ENCODE measurements around the gene TMEM213. TPM values are rescaled to one million over a fixed set of nuclear protein-coding genes. Genes with fewer than 3 reads are reported as not detected.
A peak's percentile ranks its signal among the peaks of the same experiment; 100 is the strongest.

Gene TMEM213
- total and polyA plus RNA-seq, 3 experiments from 2014 or later = 0.05 TPM; not detected in 2

DNA sequence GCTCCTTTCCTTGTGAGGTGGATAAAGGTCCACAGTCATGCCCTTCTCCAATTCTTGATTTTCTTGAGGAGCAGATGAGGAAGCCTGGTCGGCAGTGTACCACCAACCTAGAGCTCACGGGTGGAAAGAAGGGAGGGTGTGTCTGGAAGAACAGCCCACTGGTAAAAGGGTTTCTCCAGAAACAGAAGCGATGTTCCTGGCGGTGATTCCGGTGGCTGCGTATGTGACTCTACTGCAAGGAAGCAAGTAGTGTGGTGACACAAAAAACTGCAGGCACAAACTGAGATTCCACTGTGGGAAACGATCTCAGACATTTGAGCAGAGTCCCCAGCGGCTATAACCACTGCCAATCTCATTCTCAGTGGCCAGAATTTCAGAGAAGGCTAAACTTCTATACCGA lies 66.1 kb downstream of the TMEM213 start:
- no peaks in the 10 kb centered on the region for H3K9me3 ChIP-seq (ENCODE audit: low read length)
- H3K36me3 ChIP-seq (ENCODE audit: insufficient read depth, low read length) = no peaks in the 10 kb centered on the region
- Mint-ChIP-seq H3K9me3 (peaks cover 0 to 3% (median 1%) of the 10 kb centered on the region in 5 donors), H3K4me3 (no peak overlapping the region), H3K27me3 (peaks cover 8 to 15% of the 10 kb centered on the region in 2 donors), H3K27ac (peak overlapping the region in 1 of 8 donors; percentile 75), H3K4me1 (peaks cover 0 to 16% (median 0%) of the 10 kb centered on the region in 3 donors), H3K36me3 (peaks cover 0 to 7% (median 0%) of the 10 kb centered on the region in 3 donors)
- CTCF ChIA-PET = no interaction called here
- H3K4me1 ChIP-seq (ENCODE audit: insufficient read depth, low read length) = no peaks in the 10 kb centered on the region
- H3K27me3 ChIP-seq (ENCODE audit: insufficient read depth, low read length, poor library complexity, severe bottlenecking) = no peaks in the 10 kb centered on the region
- POLR2A ChIA-PET = no interaction called here
- H3K27ac ChIP-seq (ENCODE audit: low read depth, low read length) = no peak overlapping the region
- no peak overlapping the region for H3K4me3 ChIP-seq (ENCODE audit: low read length)
- DNase-seq = no peak

DNA sequence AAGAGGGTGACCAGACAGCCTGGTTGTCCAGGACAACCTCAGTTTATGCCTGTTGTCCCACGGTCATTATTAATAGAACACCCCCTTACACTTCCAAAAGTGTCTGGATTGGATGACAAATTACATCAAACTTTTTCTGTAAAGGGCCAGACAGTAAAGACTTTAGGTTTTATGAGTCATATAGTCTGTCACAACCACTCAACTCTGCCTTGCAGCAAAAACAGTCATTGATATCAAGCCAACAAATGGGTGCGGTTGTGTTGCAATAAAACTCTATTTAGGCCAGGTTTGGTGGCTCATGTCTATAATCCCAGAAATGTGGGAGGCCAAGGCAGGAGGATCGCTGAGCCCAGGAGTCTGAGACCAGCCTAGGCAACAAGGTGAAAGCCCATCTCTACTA lies 66.9 kb downstream of the TMEM213 start:
- no peak overlapping the region for H3K27ac Mint-ChIP-seq
- no peak for DNase-seq
- Histone ChIP-seq H3K27ac (ENCODE audit: low read depth, low read length) (no peak overlapping the region), H3K4me3 (ENCODE audit: low read length) (no peak overlapping the region), H3K4me1 (ENCODE audit: insufficient read depth, low read length) (no peaks in the 10 kb centered on the region), H3K9me3 (ENCODE audit: low read length) (no peaks in the 10 kb centered on the region), H3K27me3 (ENCODE audit: insufficient read depth, low read length, poor library complexity, severe bottlenecking) (no peaks in the 10 kb centered on the region), H3K36me3 (ENCODE audit: insufficient read depth, low read length) (no peaks in the 10 kb centered on the region)
- peaks cover 0 to 2% (median 0%) of the 10 kb centered on the region in 3 donors for H3K36me3 Mint-ChIP-seq
- H3K4me3 Mint-ChIP-seq = no peak overlapping the region
- H3K27me3 Mint-ChIP-seq = peaks cover 6 to 12% of the 10 kb centered on the region in 2 donors
- peaks cover 0 to 16% (median 0%) of the 10 kb centered on the region in 3 donors for H3K4me1 Mint-ChIP-seq
- ChIA-PET CTCF (interaction anchor here (1.3 to 2.1 kb wide), 4 partner anchors 10 to 126 kb away, joined by 3 to 6 read pairs (median 4); no protein-coding TSS in a partner anchor), POLR2A (no interaction called here)
- peaks cover 0 to under 1% (median 0%) of the 10 kb centered on the region in 5 donors for H3K9me3 Mint-ChIP-seq

DNA sequence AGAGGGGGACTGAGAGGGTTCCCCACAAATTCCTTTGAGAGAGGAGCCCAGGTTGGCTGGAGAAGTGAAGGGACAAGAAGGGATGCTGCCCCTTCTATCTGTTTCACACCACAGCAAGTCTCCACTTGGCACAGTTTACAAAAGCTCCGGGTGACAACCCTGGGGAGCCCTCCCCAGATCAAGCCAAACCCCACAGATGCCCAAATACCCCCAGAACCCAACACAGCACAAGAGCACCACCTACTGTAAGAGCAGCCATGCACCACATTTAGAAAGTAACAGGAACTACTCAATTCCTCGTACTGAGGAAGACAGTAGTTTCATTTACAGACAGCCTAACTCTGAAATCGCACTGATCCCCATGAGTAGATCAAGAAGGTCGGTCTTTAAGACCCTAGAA lies 68.0 kb downstream of the TMEM213 start:
- CTCF ChIA-PET = interaction anchor here (0.8 to 2.1 kb wide), 5 partner anchors 8 to 127 kb away, joined by 3 to 6 read pairs (median 4); no protein-coding TSS in a partner anchor
- Mint-ChIP-seq H3K27ac (peak overlapping the region in 3 of 8 donors; percentile 13 to 86 (median 72)), H3K27me3 (peaks cover 6 to 7% of the 10 kb centered on the region in 2 donors), H3K4me1 (peaks cover 0 to 16% (median 0%) of the 10 kb centered on the region in 3 donors), H3K9me3 (no peaks in the 10 kb centered on the region), H3K4me3 (no peak overlapping the region), H3K36me3 (no peaks in the 10 kb centered on the region)
- H3K9me3 ChIP-seq (ENCODE audit: low read length) = no peaks in the 10 kb centered on the region
- H3K4me3 ChIP-seq (ENCODE audit: low read length) = no peak overlapping the region
- H3K36me3 ChIP-seq (ENCODE audit: insufficient read depth, low read length) = no peaks in the 10 kb centered on the region
- no peak overlapping the region for H3K27ac ChIP-seq (ENCODE audit: low read depth, low read length)
- H3K4me1 ChIP-seq (ENCODE audit: insufficient read depth, low read length) = no peaks in the 10 kb centered on the region
- peak in 4 of 5 donors; percentile 12 to 58 (median 32) for DNase-seq
- POLR2A ChIA-PET = no interaction called here
- no peaks in the 10 kb centered on the region for H3K27me3 ChIP-seq (ENCODE audit: insufficient read depth, low read length, poor library complexity, severe bottlenecking)

DNA sequence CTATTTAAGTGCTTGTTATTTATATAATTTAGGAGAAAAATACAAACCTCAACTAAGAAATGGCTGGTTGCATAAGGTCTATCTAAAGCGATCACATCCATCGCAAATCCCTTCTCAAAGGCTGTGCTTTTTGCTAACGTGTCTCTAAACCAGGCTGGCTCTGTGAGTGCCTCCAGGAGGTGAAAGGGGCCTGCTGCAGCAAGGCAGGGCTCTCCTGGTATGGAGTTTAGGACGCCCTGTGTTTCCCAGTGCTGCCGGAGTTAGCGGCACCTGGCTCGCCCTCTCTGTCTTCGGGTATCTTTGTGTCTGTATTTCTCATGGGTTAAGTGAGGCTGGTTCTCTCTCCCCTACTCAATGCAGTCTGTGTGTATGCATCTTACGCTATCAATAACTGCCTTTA lies 68.6 kb downstream of the TMEM213 start:
- Mint-ChIP-seq H3K27ac (no peak overlapping the region), H3K9me3 (no peaks in the 10 kb centered on the region), H3K36me3 (no peaks in the 10 kb centered on the region), H3K4me1 (peaks cover 0 to 16% (median 0%) of the 10 kb centered on the region in 3 donors), H3K27me3 (peaks cover 5 to 6% of the 10 kb centered on the region in 2 donors), H3K4me3 (no peak overlapping the region)
- Histone ChIP-seq H3K27me3 (ENCODE audit: insufficient read depth, low read length, poor library complexity, severe bottlenecking) (no peaks in the 10 kb centered on the region), H3K4me3 (ENCODE audit: low read length) (no peak overlapping the region), H3K36me3 (ENCODE audit: insufficient read depth, low read length) (no peaks in the 10 kb centered on the region), H3K4me1 (ENCODE audit: insufficient read depth, low read length) (no peaks in the 10 kb centered on the region), H3K27ac (ENCODE audit: low read depth, low read length) (no peak overlapping the region), H3K9me3 (ENCODE audit: low read length) (no peaks in the 10 kb centered on the region)
- POLR2A ChIA-PET = no interaction called here
- DNase-seq = no peak
- CTCF ChIA-PET = interaction anchor here (1.7 to 2.1 kb wide), 2 partner anchors 8 to 127 kb away, joined by 4 to 6 read pairs; no protein-coding TSS in a partner anchor

DNA sequence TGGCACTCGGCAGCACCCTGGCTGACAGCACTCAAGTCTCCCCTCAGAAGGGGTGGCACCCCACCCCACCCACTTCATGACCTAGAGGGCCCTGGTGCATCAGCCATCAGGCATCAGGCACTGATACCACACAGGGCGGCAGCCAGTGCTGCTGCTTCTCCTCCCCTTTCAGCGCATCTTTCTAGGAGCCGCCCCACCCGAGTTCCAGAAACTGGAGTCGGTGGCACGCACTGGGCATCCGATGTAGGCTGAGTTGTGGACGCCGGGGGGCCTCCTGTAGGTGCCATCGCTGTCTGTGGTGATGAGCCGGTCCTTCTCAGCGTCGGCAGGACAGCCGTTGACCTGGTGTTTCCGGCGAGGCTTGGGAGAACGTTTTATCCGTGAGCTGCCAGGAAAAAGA lies 70.0 kb downstream of the TMEM213 start:
- no peaks in the 10 kb centered on the region for H3K36me3 Mint-ChIP-seq
- no peak overlapping the region for H3K4me3 Mint-ChIP-seq
- peaks cover 5 to 6% of the 10 kb centered on the region in 2 donors for H3K27me3 Mint-ChIP-seq

DNA sequence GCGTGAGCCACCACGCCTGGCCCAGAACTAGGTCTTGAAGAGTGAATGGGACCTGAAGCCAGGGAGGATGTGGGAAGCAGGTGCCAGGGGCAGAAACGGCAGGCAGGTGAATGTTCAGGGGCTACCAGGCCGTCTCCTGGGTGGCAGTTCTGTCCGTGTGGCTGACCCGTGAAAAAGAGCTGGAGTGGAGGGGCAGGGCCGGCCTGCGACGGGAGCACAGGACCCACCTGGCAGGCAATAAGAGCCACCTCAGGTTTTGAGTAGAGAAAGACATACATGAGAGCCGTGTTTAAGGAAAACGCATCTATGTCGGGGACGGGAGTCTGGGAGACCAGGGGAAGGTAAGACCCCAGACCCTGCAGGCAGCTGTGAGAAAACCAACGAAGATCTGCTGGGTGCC lies 70.9 kb downstream of the TMEM213 start:
- POLR2A ChIA-PET = no interaction called here

More for the DNA sequence above, 70.0 kb downstream of the TMEM213 start:
- Histone ChIP-seq H3K27ac (ENCODE audit: low read depth, low read length) (no peak overlapping the region), H3K4me1 (ENCODE audit: insufficient read depth, low read length) (no peaks in the 10 kb centered on the region), H3K9me3 (ENCODE audit: low read length) (no peaks in the 10 kb centered on the region), H3K36me3 (ENCODE audit: insufficient read depth, low read length) (no peaks in the 10 kb centered on the region), H3K27me3 (ENCODE audit: insufficient read depth, low read length, poor library complexity, severe bottlenecking) (no peaks in the 10 kb centered on the region), H3K4me3 (ENCODE audit: low read length) (no peak overlapping the region)
- Mint-ChIP-seq H3K27ac (no peak overlapping the region), H3K4me1 (peaks cover 0 to 16% (median 0%) of the 10 kb centered on the region in 3 donors), H3K9me3 (no peaks in the 10 kb centered on the region)
- ChIA-PET CTCF (no interaction called here), POLR2A (no interaction called here)
- DNase-seq = no peak

DNA sequence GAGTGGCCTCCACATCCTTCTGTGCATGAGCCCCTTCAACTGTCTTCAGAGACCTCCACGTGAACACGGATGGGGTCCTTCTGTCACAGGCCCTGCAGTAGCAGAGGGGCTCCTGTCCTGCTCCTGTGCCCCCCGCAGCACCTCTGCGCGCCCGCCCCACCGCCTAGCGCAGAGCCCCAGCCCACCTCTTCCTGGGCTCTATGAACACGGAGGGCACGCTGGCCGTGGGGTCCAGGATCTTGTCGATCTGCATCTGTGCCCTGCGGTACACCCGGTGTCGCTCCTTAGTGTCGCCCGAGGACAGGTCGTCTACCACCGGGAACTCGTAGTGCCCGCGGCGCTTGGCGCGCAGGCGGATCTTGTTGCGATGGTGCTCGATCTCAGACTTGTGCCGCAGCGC lies 71.6 kb downstream of the TMEM213 start:
- Mint-ChIP-seq H3K27ac (peak overlapping the region in 2 of 8 donors; percentile 47 to 66), H3K36me3 (no peaks in the 10 kb centered on the region), H3K4me1 (peaks cover 0 to 17% (median 3%) of the 10 kb centered on the region in 3 donors), H3K4me3 (no peak overlapping the region), H3K9me3 (no peaks in the 10 kb centered on the region), H3K27me3 (peaks cover 4 to 5% of the 10 kb centered on the region in 2 donors)
- H3K4me1 ChIP-seq (ENCODE audit: insufficient read depth, low read length) = no peaks in the 10 kb centered on the region
- no peaks in the 10 kb centered on the region for H3K9me3 ChIP-seq (ENCODE audit: low read length)
- no peak for DNase-seq
- no peak overlapping the region for H3K27ac ChIP-seq (ENCODE audit: low read depth, low read length)
- no peaks in the 10 kb centered on the region for H3K27me3 ChIP-seq (ENCODE audit: insufficient read depth, low read length, poor library complexity, severe bottlenecking)
- ChIA-PET CTCF (interaction anchor here (1.7 kb wide), 1 partner anchor 17 kb away, joined by 5 read pairs; no protein-coding TSS in a partner anchor), POLR2A (no interaction called here)
- no peaks in the 10 kb centered on the region for H3K36me3 ChIP-seq (ENCODE audit: insufficient read depth, low read length)
- H3K4me3 ChIP-seq (ENCODE audit: low read length) = no peak overlapping the region

More for the DNA sequence above, 70.9 kb downstream of the TMEM213 start:
- H3K4me1 Mint-ChIP-seq = peaks cover 0 to 16% (median 0%) of the 10 kb centered on the region in 3 donors
- DNase-seq = no peak
- Histone ChIP-seq H3K9me3 (ENCODE audit: low read length) (no peaks in the 10 kb centered on the region), H3K4me3 (ENCODE audit: low read length) (no peak overlapping the region), H3K4me1 (ENCODE audit: insufficient read depth, low read length) (no peaks in the 10 kb centered on the region), H3K27ac (ENCODE audit: low read depth, low read length) (no peak overlapping the region), H3K36me3 (ENCODE audit: insufficient read depth, low read length) (no peaks in the 10 kb centered on the region), H3K27me3 (ENCODE audit: insufficient read depth, low read length, poor library complexity, severe bottlenecking) (no peaks in the 10 kb centered on the region)
- H3K27ac Mint-ChIP-seq = peak overlapping the region in 2 of 8 donors; percentile 41 to 61
- H3K9me3 Mint-ChIP-seq = no peaks in the 10 kb centered on the region
- H3K4me3 Mint-ChIP-seq = no peak overlapping the region
- CTCF ChIA-PET = interaction anchor here (0.6 kb wide), 1 partner anchor 1134 kb away, joined by 3 read pairs; no protein-coding TSS in a partner anchor
- H3K27me3 Mint-ChIP-seq = peaks cover 4 to 5% of the 10 kb centered on the region in 2 donors
- H3K36me3 Mint-ChIP-seq = no peaks in the 10 kb centered on the region

DNA sequence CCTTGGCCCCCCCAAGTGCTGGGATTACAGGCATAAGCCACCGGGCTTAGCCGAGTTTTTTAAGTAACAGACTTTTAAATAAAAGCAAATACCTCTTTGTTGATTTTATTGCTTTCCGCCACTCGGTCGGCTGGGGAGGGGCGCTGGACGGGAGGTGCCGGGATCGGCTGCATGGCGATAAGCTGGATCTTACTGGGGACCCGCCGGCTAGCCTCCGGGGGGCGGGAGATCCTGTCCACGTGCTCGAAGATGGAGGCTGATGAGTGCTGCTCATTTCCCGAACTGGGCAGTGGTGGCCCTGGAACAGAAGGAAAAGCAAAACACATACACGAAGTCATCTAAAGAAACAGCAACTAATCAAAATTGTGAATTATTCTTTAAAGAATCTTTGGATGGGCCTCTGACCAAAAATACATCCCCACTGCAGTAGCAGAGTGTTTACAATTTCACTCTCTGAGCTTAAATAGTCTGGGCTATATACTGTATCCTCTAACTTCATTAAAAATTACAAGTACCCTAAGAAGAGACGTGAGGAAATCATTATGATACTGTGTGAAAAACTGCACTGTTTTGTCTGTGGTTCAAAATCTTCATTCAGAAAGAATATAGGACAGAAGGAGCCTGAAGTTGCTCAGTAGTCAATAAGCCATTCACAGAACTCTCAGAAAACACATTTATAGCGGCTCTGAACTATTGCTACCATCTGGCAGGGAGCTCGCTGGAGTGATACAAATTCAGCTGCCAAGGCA lies 73.4 kb downstream of the TMEM213 start:
- H3K27me3 ChIP-seq (ENCODE audit: insufficient read depth, low read length, poor library complexity, severe bottlenecking) = no peaks in the 10 kb centered on the region

More for the DNA sequence above, 73.4 kb downstream of the TMEM213 start:
- peaks cover 6 to 19% (median 16%) of the 10 kb centered on the region in 3 donors for H3K4me1 Mint-ChIP-seq
- Histone ChIP-seq H3K4me3 (ENCODE audit: low read length) (no peak overlapping the region), H3K36me3 (ENCODE audit: insufficient read depth, low read length) (no peaks in the 10 kb centered on the region), H3K4me1 (ENCODE audit: insufficient read depth, low read length) (peaks cover 8% of the 10 kb centered on the region), H3K27ac (ENCODE audit: low read depth, low read length) (no peak overlapping the region), H3K9me3 (ENCODE audit: low read length) (no peaks in the 10 kb centered on the region)
- no peak overlapping the region for H3K4me3 Mint-ChIP-seq
- ChIA-PET CTCF (interaction anchor here (1.7 kb wide), 1 partner anchor 15 kb away, joined by 5 read pairs; no protein-coding TSS in a partner anchor), POLR2A (no interaction called here)
- no peak for DNase-seq
- peak overlapping the region in 2 of 8 donors; percentile 43 to 77 for H3K27ac Mint-ChIP-seq
- H3K27me3 Mint-ChIP-seq = peaks cover 4 to 5% of the 10 kb centered on the region in 2 donors
- no peaks in the 10 kb centered on the region for H3K36me3 Mint-ChIP-seq
- H3K9me3 Mint-ChIP-seq = no peaks in the 10 kb centered on the region
